GM23338 (cell line): Measurements from ENCODE around the gene JMJD1C. TPM values are rescaled to one million over a fixed set of nuclear protein-coding genes. Genes with fewer than 3 reads are reported as not detected.

Experiments used
- ATAC-seq: fragments of 200-7000 bp; cut with Tn5 transposase; 3 replicates; pipeline ENCODE4 v1.9.1; 2020
- DNase-seq: peaks from one replicate; pipeline ENCODE4 v3.0.0-alpha.2; 2015; ENCODE audit warnings: low spot score
- H2AFZ ChIP-seq: fragments of 200-600 bp; sonication (generic); 2 replicates; pipeline ENCODE4 v1.8.0; 2016; ENCODE audit warnings: antibody characterized with exemption, mild to moderate bottlenecking, moderate library complexity
- H3F3A ChIP-seq: fragments of 200-600 bp; sonication (generic); replicated peaks from 2 replicates; pipeline ENCODE4 v1.8.0; 2017; ENCODE audit warnings: antibody characterized with exemption, mixed run types, low read depth
- H3K27ac ChIP-seq: fragments of 200-600 bp; sonication (generic); 2 replicates; pipeline ENCODE4 v1.6.1; 2016; ENCODE audit warnings: low read depth
- H3K27me3 ChIP-seq: fragments of 200-600 bp; sonication (generic); 2 replicates; pipeline ENCODE4 v1.8.0; 2016; ENCODE audit warnings: mild to moderate bottlenecking, mixed run types, moderate library complexity; ENCODE audit not compliant: insufficient read depth
- H3K36me3 ChIP-seq: fragments of 200-600 bp; sonication (generic); 2 replicates; pipeline ENCODE4 v1.8.0; 2016; ENCODE audit warnings: mild to moderate bottlenecking; ENCODE audit not compliant: insufficient read depth
- H3K4me1 ChIP-seq: fragments of 200-600 bp; sonication (generic); 2 replicates; pipeline ENCODE4 v1.8.0; 2016; ENCODE audit warnings: mild to moderate bottlenecking, moderate library complexity; ENCODE audit not compliant: insufficient read depth
- H3K4me2 ChIP-seq: fragments of 200-600 bp; sonication (generic); 2 replicates; pipeline ENCODE4 v1.7.1; 2017; ENCODE audit warnings: mixed run types
- H3K4me3 ChIP-seq: fragments of 200-600 bp; sonication (generic); 2 replicates; pipeline ENCODE4 v1.6.1; 2016; ENCODE audit warnings: mixed run types
- H3K79me2 ChIP-seq: fragments of 200-600 bp; sonication (generic); replicated peaks from 2 replicates; pipeline ENCODE4 v1.8.0; 2017; ENCODE audit warnings: mild to moderate bottlenecking; ENCODE audit not compliant: insufficient read depth
- H3K9me2 ChIP-seq: fragments of 200-600 bp; sonication (generic); 2 replicates; pipeline ENCODE4 v1.8.0; 2017; ENCODE audit not compliant: insufficient read depth
- H4K20me1 ChIP-seq: fragments of 200-600 bp; sonication (generic); replicated peaks from 2 replicates; pipeline ENCODE4 v1.8.0; 2017; ENCODE audit warnings: mild to moderate bottlenecking; ENCODE audit not compliant: insufficient read depth
- H3K27ac Mint-ChIP-seq: 2 replicates; pipeline ENCODE4 v1.8.0; 2020; ENCODE audit warnings: inconsistent platforms, mild to moderate bottlenecking, moderate library complexity, mixed read lengths
- H3K27me3 Mint-ChIP-seq: 3 replicates; pipeline ENCODE4 v1.8.0; 2022; ENCODE audit warnings: low read depth, mild to moderate bottlenecking, moderate library complexity, mixed read lengths, inconsistent platforms; ENCODE audit not compliant: insufficient read depth, poor library complexity
- H3K36me3 Mint-ChIP-seq: 3 replicates; pipeline ENCODE4 v1.8.0; 2021; ENCODE audit warnings: low read depth, mild to moderate bottlenecking, inconsistent platforms, moderate library complexity, mixed read lengths
- H3K4me1 Mint-ChIP-seq: 3 replicates; pipeline ENCODE4 v1.8.0; 2020; ENCODE audit warnings: mild to moderate bottlenecking, inconsistent platforms, mixed read lengths
- H3K4me3 Mint-ChIP-seq: 3 replicates; pipeline ENCODE4 v1.8.0; 2021; ENCODE audit warnings: moderate library complexity, mild to moderate bottlenecking, inconsistent platforms, mixed read lengths
- H3K9me3 Mint-ChIP-seq: 3 replicates; pipeline ENCODE4 v1.8.0; 2020; ENCODE audit warnings: moderate library complexity, mild to moderate bottlenecking, inconsistent platforms, mixed read lengths
- CREB1 ChIP-seq: fragments of 250-450 bp; sonication (Bioruptor Pico); IDR thresholded peaks from 2 replicates; pipeline ENCODE4 v1.5.0; 2020; ENCODE audit warnings: low read depth, mild to moderate bottlenecking, moderate library complexity
- CTCF ChIP-seq, 2 experiments: fragments of 200-600 bp in 1 of 2; sonication (generic) in 1 of 2; conservative IDR thresholded peaks; 2 replicates each; pipeline versions ENCODE4 v1.5.1 to v1.6.1; 2016 to 2017; ENCODE audit warnings: antibody characterized with exemption in 2 of 2, low read depth in 2 of 2, mild to moderate bottlenecking in 2 of 2, moderate library complexity in 1 of 2
- ETS1 ChIP-seq: IDR thresholded peaks from 2 replicates; pipeline ENCODE4 v1.6.1; 2016; ENCODE audit warnings: antibody characterized with exemption
- EZH2 ChIP-seq: fragments of 200-600 bp; sonication (generic); IDR thresholded peaks from one replicate; pipeline ENCODE4 v1.8.0; 2017; ENCODE audit warnings: antibody characterized with exemption, mild to moderate bottlenecking, low read depth; ENCODE audit not compliant: unreplicated experiment
- EZH2phosphoT487 ChIP-seq: fragments of 200-600 bp; sonication (generic); IDR thresholded peaks from one replicate; pipeline ENCODE4 v1.8.1; 2018; ENCODE audit warnings: antibody characterized with exemption; ENCODE audit not compliant: unreplicated experiment
- JUNB ChIP-seq: IDR thresholded peaks from one replicate; pipeline ENCODE4 v1.6.1; 2016; ENCODE audit warnings: antibody characterized with exemption; ENCODE audit not compliant: unreplicated experiment
- NANOG ChIP-seq: IDR thresholded peaks from 2 replicates; pipeline ENCODE4 v1.6.1; 2016; ENCODE audit warnings: antibody characterized with exemption, borderline replicate concordance
- ZNF114 ChIP-seq: fragments of 250-450 bp; sonication (Bioruptor Pico); IDR thresholded peaks from 2 replicates; pipeline ENCODE4 v1.5.0; 2020; ENCODE audit warnings: mild to moderate bottlenecking, moderate library complexity
- ZNF462 ChIP-seq: fragments of 250-450 bp; sonication (Bioruptor Pico); IDR thresholded peaks from 2 replicates; pipeline ENCODE4 v1.5.0; 2020; ENCODE audit warnings: mild to moderate bottlenecking, moderate library complexity
- polyA plus RNA-seq: library from polyadenylated mRNA; unstranded; fragments of >200 nt; fragmentation: Nextera tagmentation; extraction: Ambion mirVana; gene quantifications from 2 replicates; pipeline ENCODE4 v1.2.1, GENCODE V29; 2016
- total RNA-seq: library from RNA; depleted of rRNA; stranded (reverse); fragments of >200 nt; shearing (Covaris generic); gene quantifications from 2 replicates; pipeline ENCODE4 v1.2.3, GENCODE V29; 2014

Gene JMJD1C
- total and polyA plus RNA-seq, 2 experiments from 2014 or later = 333 to 435 TPM

GRCh38 chr10:63283093-63283492 is 182.7 kb downstream of the JMJD1C start (continued):
- TF ChIP-seq ZNF462 (CRISPR knock-in tag) = no peak
- TF ChIP-seq CTCF (conservative IDR thresholded peaks at IDR 0.05; ENCODE audit: low read depth in 2 of 2) = no peak
- TF ChIP-seq ETS1 = no peak

GRCh38 chr10:63281967-63282366 is 183.8 kb downstream of the JMJD1C start:
- Mint-ChIP-seq H3K27ac (no peak overlapping the region), H3K4me1 (peaks cover 7% of the 10 kb centered on the region), H3K27me3 (no peaks in the 10 kb centered on the region), H3K36me3 (no peaks in the 10 kb centered on the region), H3K4me3 (no peak overlapping the region), H3K9me3 (no peaks in the 10 kb centered on the region)
- Histone ChIP-seq H3K27ac (no peak overlapping the region), H3K4me2 (no peak overlapping the region), H3K4me1 (peaks cover 7% of the 10 kb centered on the region; the same call in 1 of the 2 replicates), H2AFZ (no peak overlapping the region), H3K36me3 (no peaks in the 10 kb centered on the region), H3K9me2 (no peaks in the 10 kb centered on the region), H3K79me2 (peaks cover 60% of the 10 kb centered on the region), H3F3A (no peaks in the 10 kb centered on the region), H3K27me3 (no peaks in the 10 kb centered on the region), H4K20me1 (no peaks in the 10 kb centered on the region), H3K4me3 (no peak overlapping the region)
- ATAC-seq = no peak
- DNase-seq = no peak
- TF ChIP-seq EZH2 = no peak
- no peak for TF ChIP-seq CTCF (conservative IDR thresholded peaks at IDR 0.05; ENCODE audit: low read depth in 2 of 2)
- TF ChIP-seq CREB1 (CRISPR knock-in tag) = no peak
- TF ChIP-seq EZH2phosphoT487 = no peak
- TF ChIP-seq ZNF114 = no peak
- TF ChIP-seq NANOG = no peak
- TF ChIP-seq JUNB = no peak
